Tibial nerve (tissue), 3 donors: ENCODE data around the gene TJP1.

Experiments used
- CTCF ChIP-seq, 5 experiments: fragments of 200-600 bp in 3 of 5; fragments of 450-650 bp in 2 of 5; sonication (generic) in 3 of 5; IDR thresholded peaks; one replicate each; pipeline ENCODE4 v1.5.1; 2016 to 2019; ENCODE audit warnings: antibody characterized with exemption in 5 of 5, mild to moderate bottlenecking in 3 of 5, moderate library complexity in 2 of 5
- POLR2A ChIP-seq, 2 donors: fragments of 450-650 bp; IDR thresholded peaks; one replicate each; pipeline ENCODE4 v1.6.1; 2017; ENCODE audit warnings: antibody characterized with exemption in 2 of 2, mild to moderate bottlenecking in 2 of 2, moderate library complexity in 2 of 2

GRCh38 chr15:29677455-29677854 is 144.8 kb downstream of the TJP1 start:
- no peak for TF ChIP-seq CTCF (IDR thresholded peaks at IDR 0.05)
- no peak for TF ChIP-seq POLR2A (IDR thresholded peaks at IDR 0.05)
